HEK293T (cell line): ENCODE data around the gene TBC1D5.

Source experiments
- CTBP1 ChIP-seq: fragments of 450-650 bp; IDR thresholded peaks from 2 replicates; pipeline ENCODE4 v1.6.1; 2016; ENCODE audit warnings: borderline replicate concordance
- ZNF384 ChIP-seq: fragments of 450-650 bp; IDR thresholded peaks from 2 replicates; pipeline ENCODE4 v1.6.1; 2016

GRCh38 chr3:17655743-17656142 is 86.7 kb downstream of the TBC1D5 start:
- TF ChIP-seq CTBP1 (no peak), ZNF384 (no peak)
